Fibroblast of the aortic adventitia (primary cell): ENCODE results near the gene SFSWAP. TPM values are rescaled to one million over a fixed set of nuclear protein-coding genes. Genes with fewer than 3 reads are reported as not detected.

Experiments
- DNase-seq: peaks from one replicate; pipeline ENCODE4 v3.0.0-alpha.2; 2010; ENCODE audit warnings: low read depth
- H3K4me3 ChIP-seq: 2 replicates; pipeline ENCODE4 v1.5.1; 2011; ENCODE audit warnings: low read depth, mild to moderate bottlenecking, control low read depth, low read length, moderate library complexity
- CTCF ChIP-seq: IDR thresholded peaks from 2 replicates; pipeline ENCODE4 v1.5.1; 2011; ENCODE audit warnings: mild to moderate bottlenecking, low read length, control low read depth, inconsistent platforms; ENCODE audit not compliant: insufficient read depth
- total RNA-seq: library from RNA; depleted of rRNA; stranded (reverse); fragments of >200 nt; gene quantifications from 2 replicates; pipeline ENCODE4 v1.2.3, GENCODE V29; 2012; ENCODE audit warnings: low replicate concordance

SFSWAP gene
- total RNA-seq, 1 donor: 27.0 TPM

GRCh38 chr12:131841547-131841946 lies 130.7 kb downstream of the SFSWAP start:
- no peak overlapping the region for H3K4me3 ChIP-seq
- DNase-seq: no peak
- no peak for TF ChIP-seq CTCF

GRCh38 chr12:131842169-131842568 lies 131.3 kb downstream of the SFSWAP start:
- TF ChIP-seq CTCF: no peak
- no peak for DNase-seq
- no peak overlapping the region for H3K4me3 ChIP-seq

GRCh38 chr12:131843527-131843926 lies 132.6 kb downstream of the SFSWAP start:
- H3K4me3 ChIP-seq: no peak overlapping the region
- no peak for TF ChIP-seq CTCF
- DNase-seq: no peak

- H3K4me3 ChIP-seq: no peak overlapping the region
- TF ChIP-seq CTCF: no peak
These were observed 133.2 kb downstream of the SFSWAP start for GRCh38 chr12:131844140-131844539.

GRCh38 chr12:131844656-131845055 lies 133.8 kb downstream of the SFSWAP start:
- DNase-seq: no peak
- H3K4me3 ChIP-seq: no peak overlapping the region

More at GRCh38 chr12:131844140-131844539, 133.2 kb downstream of the SFSWAP start:
- DNase-seq: no peak

GRCh38 chr12:131845121-131845520 lies 134.2 kb downstream of the SFSWAP start:
- no peak for TF ChIP-seq CTCF
- DNase-seq: no peak
- H3K4me3 ChIP-seq: no peak overlapping the region

More at GRCh38 chr12:131844656-131845055, 133.8 kb downstream of the SFSWAP start:
- TF ChIP-seq CTCF: no peak

- H3K4me3 ChIP-seq: no peak overlapping the region
- TF ChIP-seq CTCF: no peak
- no peak for DNase-seq
These were observed 136.6 kb downstream of the SFSWAP start for GRCh38 chr12:131847456-131847855.
